ENCODE results near the gene FHOD3. TPM values are rescaled to one million over a fixed set of nuclear protein-coding genes. Genes with fewer than 3 reads are reported as not detected.

FHOD3 gene
- total and polyA plus RNA-seq, 2 donors (not counting 1 experiment from before 2014, with no cell fraction given), result not detected

GRCh38 chr18:36568487-36568886 lies 271.0 kb downstream of the FHOD3 start:
- Histone ChIP-seq H3K9me3 (ENCODE audit: control extremely low read depth in 1 of 3, control insufficient read depth in 2 of 3, insufficient read depth in 1 of 3, low read length in 2 of 3) (no peaks in the 10 kb centered on the region), H3K9ac (ENCODE audit: low read length) (no peak overlapping the region), H2AFZ (ENCODE audit: insufficient read depth, low read depth, low read length, poor library complexity, severe bottlenecking) (no peak overlapping the region), H3K79me2 (ENCODE audit: control insufficient read depth, insufficient read depth, low read length) (no peaks in the 10 kb centered on the region), H3K36me3 (replicated peaks in 1 of 2; ENCODE audit: control extremely low read depth in 1 of 2, control insufficient read depth in 1 of 2, extremely low read depth in 1 of 2, insufficient read depth in 2 of 2, low read length in 1 of 2) (no peaks in the 10 kb centered on the region), H3K27ac (ENCODE audit: low read length in 2 of 2) (no peak overlapping the region), H3K4me3 (ENCODE audit: control extremely low read depth in 1 of 5, extremely low read depth in 1 of 5, insufficient read depth in 1 of 5, low read depth in 2 of 5, low read length in 4 of 5) (no peak overlapping the region), H3K27me3 (replicated peaks in 1 of 4; ENCODE audit: control extremely low read depth in 1 of 4, control insufficient read depth in 3 of 4, insufficient read depth in 4 of 4, low read length in 3 of 4) (peaks cover 0 to 3% (median 0%) of the 10 kb centered on the region in 4 experiments), H4K20me1 (ENCODE audit: control insufficient read depth, insufficient read depth, low read length, poor library complexity, severe bottlenecking) (no peaks in the 10 kb centered on the region), H3K4me2 (replicated peaks; ENCODE audit: low read depth, low read length, poor library complexity, severe bottlenecking) (no peak overlapping the region), H3K4me1 (ENCODE audit: control insufficient read depth in 2 of 2, insufficient read depth in 2 of 2, low read length in 2 of 2) (peaks cover 0 to 3% of the 10 kb centered on the region in 2 donors)
- DNase-seq, result no peak
- Mint-ChIP-seq H3K27me3 (peaks cover 38% of the 10 kb centered on the region), H3K4me3 (no peak overlapping the region), H3K27ac (no peak overlapping the region), H3K4me1 (no peaks in the 10 kb centered on the region), H3K9me3 (ENCODE audit: insufficient read depth) (no peaks in the 10 kb centered on the region)
- POLR2A ChIA-PET, result no interaction called here
- CTCF ChIA-PET, result no interaction called here
- intact Hi-C loops (cut with micrococcal nuclease), result no loop called here
- ATAC-seq (ENCODE audit: low read depth), result no peak
- WGBS (ENCODE audit: insufficient coverage), result 97% methylated on average over 4 of the region's 4 CpGs
- no peak for TF ChIP-seq EZH2 (IDR thresholded peaks at IDR 0.05; ENCODE audit: borderline replicate concordance, insufficient read depth, low read depth, low read length, poor library complexity, severe bottlenecking)

- 40% methylated on average over 2 of the region's 10 CpGs for WGBS (ENCODE audit: insufficient coverage)
- H3K9me3 Mint-ChIP-seq (ENCODE audit: insufficient read depth), result no peaks in the 10 kb centered on the region
- H4K20me1 ChIP-seq (ENCODE audit: control insufficient read depth, insufficient read depth, low read length, poor library complexity, severe bottlenecking), result no peaks in the 10 kb centered on the region
- peak; percentile 29 for DNase-seq
- H3K9me3 ChIP-seq (ENCODE audit: control extremely low read depth in 1 of 3, control insufficient read depth in 2 of 3, insufficient read depth in 1 of 3, low read length in 2 of 3), result no peaks in the 10 kb centered on the region
- H3K36me3 ChIP-seq (replicated peaks in 1 of 2; ENCODE audit: control extremely low read depth in 1 of 2, control insufficient read depth in 1 of 2, extremely low read depth in 1 of 2, insufficient read depth in 2 of 2, low read length in 1 of 2), result no peaks in the 10 kb centered on the region
- CTCF ChIA-PET, result interaction anchor here (1.4 to 2.5 kb wide), 2 partner anchors 12 to 476 kb away, joined by 4 to 9 read pairs; no protein-coding TSS in a partner anchor
- intact Hi-C loops (cut with micrococcal nuclease), result no loop called here
- no peak overlapping the region for H3K4me3 ChIP-seq (ENCODE audit: control extremely low read depth in 1 of 5, extremely low read depth in 1 of 5, insufficient read depth in 1 of 5, low read depth in 2 of 5, low read length in 4 of 5)
- no peaks in the 10 kb centered on the region for H3K4me1 Mint-ChIP-seq
- no peak overlapping the region for H3K9ac ChIP-seq (ENCODE audit: low read length)
- ATAC-seq (ENCODE audit: low read depth), result no peak
- peaks cover 14% of the 10 kb centered on the region for H3K27me3 Mint-ChIP-seq
- POLR2A ChIA-PET, result no interaction called here
- H3K27ac ChIP-seq (ENCODE audit: low read length in 2 of 2), result no peak overlapping the region
- H3K4me3 Mint-ChIP-seq, result no peak overlapping the region
- H3K27me3 ChIP-seq (replicated peaks in 1 of 4; ENCODE audit: control extremely low read depth in 1 of 4, control insufficient read depth in 3 of 4, insufficient read depth in 4 of 4, low read length in 3 of 4), result no peaks in the 10 kb centered on the region
- H3K4me1 ChIP-seq (ENCODE audit: control insufficient read depth in 2 of 2, insufficient read depth in 2 of 2, low read length in 2 of 2), result peaks cover 0 to 3% of the 10 kb centered on the region in 2 donors
- H3K4me2 ChIP-seq (replicated peaks; ENCODE audit: low read depth, low read length, poor library complexity, severe bottlenecking), result no peak overlapping the region
- peak; percentile 28 for TF ChIP-seq CTCF (IDR thresholded peaks at IDR 0.05)
- TF ChIP-seq EZH2 (IDR thresholded peaks at IDR 0.05; ENCODE audit: borderline replicate concordance, insufficient read depth, low read depth, low read length, poor library complexity, severe bottlenecking), result no peak
- H2AFZ ChIP-seq (ENCODE audit: insufficient read depth, low read depth, low read length, poor library complexity, severe bottlenecking), result no peak overlapping the region
- H3K79me2 ChIP-seq (ENCODE audit: control insufficient read depth, insufficient read depth, low read length), result no peaks in the 10 kb centered on the region
- H3K27ac Mint-ChIP-seq, result no peak overlapping the region
Measured at GRCh38 chr18:36572135-36572856, 274.8 kb downstream of the FHOD3 start.

Data from B cell (primary cell).